SK-N-SH treated with all-trans-retinoic acid at 6 μM for 48 hours (cell line): Measurements from ENCODE around the gene GSDMA.

Source experiments
- ESRRG ChIP-seq: fragments of 250-450 bp; sonication (Bioruptor Pico); IDR thresholded peaks from 2 replicates; pipeline ENCODE4 v1.6.1; 2021; ENCODE audit warnings: mild to moderate bottlenecking
- OSR1 ChIP-seq: fragments of 250-450 bp; sonication (Bioruptor Pico); IDR thresholded peaks from 2 replicates; pipeline ENCODE4 v1.8.0; 2022; ENCODE audit warnings: moderate library complexity, mild to moderate bottlenecking, inconsistent platforms
- RARB ChIP-seq: fragments of 250-450 bp; sonication (Bioruptor Pico); IDR thresholded peaks from 2 replicates; pipeline ENCODE4 v1.8.0; 2021; ENCODE audit warnings: mild to moderate bottlenecking, moderate library complexity
- ZNF565 ChIP-seq: fragments of 450-650 bp; formaldehyde crosslinking; conservative IDR thresholded peaks from 2 replicates; pipeline ENCODE4 v1.5.0; 2020; ENCODE audit warnings: low read depth, mild to moderate bottlenecking, moderate library complexity
- ZNF70 ChIP-seq: fragments of 450-650 bp; formaldehyde crosslinking; IDR thresholded peaks from 2 replicates; pipeline ENCODE4 v1.5.0; 2020; ENCODE audit warnings: mild to moderate bottlenecking, moderate library complexity
- ZNF8 ChIP-seq: fragments of 450-650 bp; formaldehyde crosslinking; IDR thresholded peaks from 2 replicates; pipeline ENCODE4 v1.5.0; 2020; ENCODE audit warnings: mild to moderate bottlenecking, moderate library complexity
- TF ChIP-seq, protein P1 (sequence below): fragments of 250-450 bp; sonication (Bioruptor Pico); IDR thresholded peaks from 2 replicates; pipeline ENCODE4 v1.5.1; 2021; ENCODE audit warnings: mild to moderate bottlenecking, moderate library complexity

DNA sequence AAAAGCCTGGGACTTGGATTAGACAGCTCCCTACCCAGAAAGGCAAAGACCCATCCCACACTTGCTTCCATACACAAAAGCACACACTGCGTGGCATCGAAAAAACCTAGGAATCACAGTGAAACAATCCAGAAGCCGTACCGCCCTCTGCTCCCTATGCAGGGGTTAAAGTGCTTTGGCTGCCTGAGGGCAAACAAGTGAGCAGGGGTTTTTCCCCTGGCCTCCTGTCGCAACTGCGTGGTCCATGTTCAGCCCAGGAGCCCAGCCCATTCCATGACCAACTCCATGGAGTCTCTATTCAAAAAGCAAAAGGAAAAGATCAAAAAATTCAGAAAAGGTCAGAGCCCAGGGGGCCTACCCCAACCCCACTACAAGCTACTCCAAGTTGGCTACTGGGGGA, 40.8 kb upstream of the GSDMA start:
- TF ChIP-seq ZNF70, result no peak
- no peak for TF ChIP-seq ZNF565 (CRISPR knock-in tag)
- no peak for TF ChIP-seq ZNF8 (CRISPR knock-in tag)
- no peak for TF ChIP-seq ESRRG (CRISPR knock-in tag)
- TF ChIP-seq OSR1 (CRISPR knock-in tag), result no peak
- no peak for TF ChIP-seq RARB
- TF ChIP-seq, protein P1, sequence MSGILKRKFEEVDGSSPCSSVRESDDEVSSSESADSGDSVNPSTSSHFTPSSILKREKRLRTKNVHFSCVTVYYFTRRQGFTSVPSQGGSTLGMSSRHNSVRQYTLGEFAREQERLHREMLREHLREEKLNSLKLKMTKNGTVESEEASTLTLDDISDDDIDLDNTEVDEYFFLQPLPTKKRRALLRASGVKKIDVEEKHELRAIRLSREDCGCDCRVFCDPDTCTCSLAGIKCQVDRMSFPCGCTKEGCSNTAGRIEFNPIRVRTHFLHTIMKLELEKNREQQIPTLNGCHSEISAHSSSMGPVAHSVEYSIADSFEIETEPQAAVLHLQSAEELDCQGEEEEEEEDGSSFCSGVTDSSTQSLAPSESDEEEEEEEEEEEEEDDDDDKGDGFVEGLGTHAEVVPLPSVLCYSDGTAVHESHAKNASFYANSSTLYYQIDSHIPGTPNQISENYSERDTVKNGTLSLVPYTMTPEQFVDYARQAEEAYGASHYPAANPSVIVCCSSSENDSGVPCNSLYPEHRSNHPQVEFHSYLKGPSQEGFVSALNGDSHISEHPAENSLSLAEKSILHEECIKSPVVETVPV (CRISPR knock-in tag), result no peak
